PC-9 (cell line): ENCODE measurements around the gene USP34. TPM values are rescaled to one million over a fixed set of nuclear protein-coding genes. Genes with fewer than 3 reads are reported as not detected.
A peak's percentile ranks its signal among the peaks of the same experiment; 100 is the strongest.

Experiments
- BruUV-seq: library from RNA; stranded (reverse); fragments of 400-500 nt; replicated peaks from 2 replicates; lab custom pipeline; 2021; lab: Mats Ljungman, UMichigan
- CTCF ChIA-PET: fragments of 300-600 bp; sonication (Branson Sonifier 250); formaldehyde crosslinking; loops from one replicate; lab custom pipeline; 2022; ENCODE audit warnings: antibody characterized with exemption; lab: Charles Lee
- POLR2A ChIA-PET: fragments of 300-600 bp; sonication (Branson Sonifier 250); formaldehyde crosslinking; loops from one replicate; lab custom pipeline; 2022; ENCODE audit warnings: antibody characterized with exemption; ENCODE audit not compliant: unreplicated experiment; lab: Charles Lee
- DNase-seq, 2 experiments: peaks; one replicate each; pipeline versions ENCODE4 v3.0.0 to v3.0.0-alpha.2; 2015 to 2022; ENCODE audit warnings: mixed read lengths in 1 of 2
- H2AFZ ChIP-seq: fragments of 200-600 bp; sonication (generic); 2 replicates; pipeline ENCODE4 v1.8.1; 2017; ENCODE audit warnings: antibody characterized with exemption
- H3F3A ChIP-seq: fragments of 200-600 bp; sonication (generic); 2 replicates; pipeline ENCODE4 v1.8.1; 2017; ENCODE audit warnings: antibody characterized with exemption, mild to moderate bottlenecking, low read depth; ENCODE audit not compliant: insufficient read depth
- H3K27ac ChIP-seq: fragments of 200-600 bp; sonication (generic); 2 replicates; pipeline ENCODE4 v1.6.1; 2016; ENCODE audit warnings: mixed run types
- H3K27me3 ChIP-seq: fragments of 200-600 bp; sonication (generic); 2 replicates; pipeline ENCODE4 v1.6.1; 2016; ENCODE audit warnings: low read depth, mixed run types; ENCODE audit not compliant: insufficient read depth
- H3K36me3 ChIP-seq: fragments of 200-600 bp; sonication (generic); 2 replicates; pipeline ENCODE4 v1.6.1; 2016; ENCODE audit warnings: low read depth, mixed run types
- H3K4me1 ChIP-seq: fragments of 200-600 bp; sonication (generic); replicated peaks from 2 replicates; pipeline ENCODE4 v1.6.1; 2016; ENCODE audit warnings: mixed run types; ENCODE audit not compliant: insufficient read depth
- H3K4me2 ChIP-seq: fragments of 200-600 bp; sonication (generic); 2 replicates; pipeline ENCODE4 v1.6.1; 2017; ENCODE audit warnings: mixed run types
- H3K4me3 ChIP-seq: fragments of 200-600 bp; sonication (generic); 2 replicates; pipeline ENCODE4 v1.6.1; 2016; ENCODE audit warnings: mixed run types
- H3K79me2 ChIP-seq: fragments of 200-600 bp; sonication (generic); 2 replicates; pipeline ENCODE4 v1.6.1; 2017; ENCODE audit warnings: low read depth, mixed run types
- H3K9me2 ChIP-seq: fragments of 200-600 bp; sonication (generic); 2 replicates; pipeline ENCODE4 v1.8.1; 2017; ENCODE audit warnings: mild to moderate bottlenecking; ENCODE audit not compliant: insufficient read depth
- H3K9me3 ChIP-seq: fragments of 200-600 bp; sonication (generic); 2 replicates; pipeline ENCODE4 v1.8.1; 2016; ENCODE audit warnings: low read depth; ENCODE audit not compliant: insufficient read depth
- H4K20me1 ChIP-seq: fragments of 200-600 bp; sonication (generic); 2 replicates; pipeline ENCODE4 v1.8.1; 2017; ENCODE audit not compliant: insufficient read depth
- EZH2 ChIP-seq: fragments of 200-600 bp; sonication (generic); IDR thresholded peaks from 2 replicates; pipeline ENCODE4 v1.8.0; 2017; ENCODE audit warnings: antibody characterized with exemption, low read depth
- intact Hi-C: fragments of 100-400 bp; cut with micrococcal nuclease; formaldehyde crosslinking; loops from one replicate; pipeline ENCODE4 v1.10.0; 2022; ENCODE audit not compliant: unreplicated experiment
- total RNA-seq: library from RNA; stranded (reverse); gene quantifications from 2 replicates; pipeline ENCODE4 v1.2.3, GENCODE V29; 2021
- TF ChIP-seq, protein P1 (sequence below): fragments of 200-600 bp; sonication (generic); conservative IDR thresholded peaks from 2 replicates; pipeline ENCODE4 v1.6.1; 2017; ENCODE audit warnings: mixed run types, antibody characterized with exemption, mild to moderate bottlenecking, moderate library complexity

The USP34 gene
- total RNA-seq, 1 experiment from 2014 or later, result 120 TPM

DNA sequence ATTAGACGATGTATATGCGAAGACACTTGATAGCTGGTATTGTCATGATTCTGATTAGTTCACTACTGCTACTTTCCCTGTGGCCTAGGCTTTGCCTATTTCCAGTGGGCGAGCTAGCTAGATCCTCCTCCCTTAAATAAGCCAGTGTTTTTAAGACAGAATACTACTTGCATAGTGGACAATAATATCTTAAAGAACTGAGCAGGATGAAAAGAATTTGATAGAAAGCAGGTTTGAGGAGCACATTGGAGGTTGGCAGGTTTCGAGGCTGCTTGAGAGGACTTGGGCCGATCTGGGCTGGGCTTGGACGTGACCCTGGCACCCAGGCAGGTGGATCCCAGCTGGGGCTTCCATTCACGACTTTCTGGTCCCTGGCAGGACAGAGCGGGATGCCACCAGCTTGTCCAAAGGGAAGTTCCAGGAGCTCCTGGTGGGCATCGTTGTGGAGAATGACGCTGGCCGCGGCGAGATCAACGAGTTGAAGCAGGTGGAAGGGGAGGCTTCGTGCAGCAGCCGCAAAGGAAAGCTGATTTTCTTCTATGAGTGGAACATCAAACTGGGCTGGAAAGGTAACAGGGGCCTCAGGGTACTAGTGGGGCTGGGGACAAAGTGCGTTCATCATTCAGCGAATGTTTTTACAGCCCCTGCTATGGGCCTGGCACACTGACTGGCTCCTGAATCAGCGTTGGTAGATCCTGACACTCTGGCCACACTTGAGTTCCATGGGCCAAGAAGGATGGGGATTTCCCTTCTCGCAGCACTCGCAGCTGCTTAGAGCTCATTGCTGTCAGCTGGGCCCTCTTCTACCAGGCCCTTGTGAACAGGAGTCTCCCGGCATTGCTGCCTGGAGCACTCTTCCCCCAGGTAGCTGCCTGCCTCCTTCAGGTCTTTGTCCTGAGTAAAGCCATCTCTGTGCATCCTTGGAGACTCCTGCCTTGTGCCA, 292.0 kb downstream of the USP34 start:
- Histone ChIP-seq H3K27ac (peak overlapping the region; percentile 89; the same call in 1 of the 2 replicates), H2AFZ (no peak overlapping the region)
- no peak for DNase-seq

DNA sequence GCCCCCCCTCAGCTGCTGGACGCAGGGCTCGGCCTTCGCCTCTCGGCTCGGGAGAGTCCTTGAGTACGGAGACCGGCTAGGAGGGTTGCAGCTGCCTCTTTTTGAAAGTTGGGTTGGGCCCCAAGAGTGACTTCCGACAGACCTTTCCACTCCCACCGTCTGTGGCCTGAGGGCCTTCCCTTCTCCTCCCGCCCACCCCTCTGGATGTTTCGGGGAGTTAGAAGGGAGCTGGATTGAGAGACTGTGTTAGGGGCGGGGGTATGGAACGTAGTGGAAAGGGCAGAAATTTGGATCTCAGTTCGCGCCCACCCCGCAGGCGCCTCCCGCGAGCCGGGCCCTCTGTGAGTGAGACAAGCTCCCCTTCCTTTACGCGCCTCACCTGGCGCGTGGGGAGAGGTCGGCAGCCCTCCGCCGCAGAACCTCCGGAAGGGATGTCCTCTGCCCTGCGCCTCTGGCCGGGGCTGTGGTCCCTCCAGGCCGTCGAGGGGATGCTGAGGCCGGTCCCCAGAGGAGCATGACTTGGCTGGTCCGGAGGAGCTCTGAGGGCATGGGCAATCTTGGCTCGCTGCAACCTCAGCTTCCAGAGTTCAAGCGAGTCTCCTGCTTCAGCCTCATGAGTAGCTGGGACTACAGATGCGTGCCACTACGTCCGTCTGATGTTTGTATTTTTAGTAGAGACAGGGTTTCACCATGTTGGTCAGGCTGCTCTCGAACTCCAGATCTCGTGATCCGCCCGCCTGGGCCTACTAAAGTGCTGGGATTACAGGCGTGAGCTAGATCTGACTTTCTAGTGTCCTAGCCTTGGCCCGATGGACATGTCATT, 292.9 kb downstream of the USP34 start:
- DNase-seq, result no peak
- TF ChIP-seq, protein P1, sequence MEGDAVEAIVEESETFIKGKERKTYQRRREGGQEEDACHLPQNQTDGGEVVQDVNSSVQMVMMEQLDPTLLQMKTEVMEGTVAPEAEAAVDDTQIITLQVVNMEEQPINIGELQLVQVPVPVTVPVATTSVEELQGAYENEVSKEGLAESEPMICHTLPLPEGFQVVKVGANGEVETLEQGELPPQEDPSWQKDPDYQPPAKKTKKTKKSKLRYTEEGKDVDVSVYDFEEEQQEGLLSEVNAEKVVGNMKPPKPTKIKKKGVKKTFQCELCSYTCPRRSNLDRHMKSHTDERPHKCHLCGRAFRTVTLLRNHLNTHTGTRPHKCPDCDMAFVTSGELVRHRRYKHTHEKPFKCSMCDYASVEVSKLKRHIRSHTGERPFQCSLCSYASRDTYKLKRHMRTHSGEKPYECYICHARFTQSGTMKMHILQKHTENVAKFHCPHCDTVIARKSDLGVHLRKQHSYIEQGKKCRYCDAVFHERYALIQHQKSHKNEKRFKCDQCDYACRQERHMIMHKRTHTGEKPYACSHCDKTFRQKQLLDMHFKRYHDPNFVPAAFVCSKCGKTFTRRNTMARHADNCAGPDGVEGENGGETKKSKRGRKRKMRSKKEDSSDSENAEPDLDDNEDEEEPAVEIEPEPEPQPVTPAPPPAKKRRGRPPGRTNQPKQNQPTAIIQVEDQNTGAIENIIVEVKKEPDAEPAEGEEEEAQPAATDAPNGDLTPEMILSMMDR, result no peak
- no peak for TF ChIP-seq EZH2
- H3K27me3 ChIP-seq, result no peaks in the 10 kb centered on the region
- no peaks in the 10 kb centered on the region for H3K9me3 ChIP-seq
- H3K79me2 ChIP-seq, result peaks cover 38% of the 10 kb centered on the region
- POLR2A ChIA-PET, result interaction anchor here (0.6 to 1.3 kb wide), 6 partner anchors 29 to 595 kb away, joined by 3 to 5 read pairs (median 3); no protein-coding TSS in a partner anchor
- no peaks in the 10 kb centered on the region for H3K9me2 ChIP-seq
- no peaks in the 10 kb centered on the region for H3F3A ChIP-seq
- intact Hi-C loops, result loop anchor here (2.0 to 10.0 kb wide), 2 partner anchors 33 to 163 kb away; partner anchors contain the start of genes PEX13 and PUS10
- H3K36me3 ChIP-seq, result peaks cover 34% of the 10 kb centered on the region
- H3K4me3 ChIP-seq, result peak overlapping the region; percentile 62
- peak overlapping the region; percentile 93 for H2AFZ ChIP-seq
- H3K4me1 ChIP-seq, result peaks cover 29% of the 10 kb centered on the region
- 0 out of 2 replicates have a peak, but pooled peaks cover 4% of the 10 kb centered on the region for H4K20me1 ChIP-seq
- H3K4me2 ChIP-seq, result peak overlapping the region; percentile 97
- H3K27ac ChIP-seq, result peak overlapping the region; percentile 89
- TSS peak; percentile 38 for BruUV-seq
- CTCF ChIA-PET, result no interaction called here

More for the DNA sequence above, 292.0 kb downstream of the USP34 start:
- no TSS peak for BruUV-seq
- CTCF ChIA-PET, result no interaction called here
- Histone ChIP-seq H3F3A (no peaks in the 10 kb centered on the region), H3K4me3 (peak overlapping the region; percentile 62), H3K79me2 (peaks cover 38% of the 10 kb centered on the region), H3K27me3 (no peaks in the 10 kb centered on the region), H3K4me2 (peak overlapping the region; percentile 97), H3K9me3 (no peaks in the 10 kb centered on the region; the same call in 1 of the 2 replicates), H3K4me1 (peaks cover 29% of the 10 kb centered on the region), H3K36me3 (peaks cover 43% of the 10 kb centered on the region), H3K9me2 (no peaks in the 10 kb centered on the region), H4K20me1 (0 out of 2 replicates have a peak, but pooled peaks cover 7% of the 10 kb centered on the region)
- POLR2A ChIA-PET, result interaction anchor here (0.6 kb wide), 3 partner anchors 72 to 595 kb away, joined by 4 to 6 read pairs (median 4); no protein-coding TSS in a partner anchor
- intact Hi-C loops, result loop anchor here (10.0 kb wide), 1 partner anchor 164 kb away; the partner anchor contains the start of genes PEX13 and PUS10
- TF ChIP-seq, protein P1, result no peak
- no peak for TF ChIP-seq EZH2
